Upper lobe of left lung (tissue), 6 donors: ENCODE data around the gene PRKG1. TPM values are rescaled to one million over a fixed set of nuclear protein-coding genes. Genes with fewer than 3 reads are reported as not detected.

Experiments
- ATAC-seq, 2 donors: fragments of 200-7000 bp; cut with Tn5 transposase; one replicate each; pipeline ENCODE4 v1.9.1; 2022; ENCODE audit warnings: mild to moderate bottlenecking in 2 of 2, moderate library complexity in 2 of 2; ENCODE audit not compliant: low FRiP score in 2 of 2
- DNase-seq, 2 donors: peaks; one replicate each; pipeline ENCODE4 v3.0.0-alpha.2; 2019 to 2020
- H3K27ac ChIP-seq, 4 donors: fragments of 200-600 bp; sonication (generic); one replicate each; pipeline ENCODE4 v1.5.1; 2016 to 2019
- H3K27me3 ChIP-seq, 4 donors: fragments of 200-600 bp; sonication (generic); one replicate each; pipeline ENCODE4 v1.5.1; 2017 to 2019
- H3K36me3 ChIP-seq, 4 donors: fragments of 200-600 bp; sonication (generic); one replicate each; pipeline ENCODE4 v1.5.1; 2016 to 2019
- H3K4me1 ChIP-seq, 4 donors: fragments of 200-600 bp; sonication (generic); one replicate each; pipeline ENCODE4 v1.5.1; 2018 to 2019
- H3K4me3 ChIP-seq, 4 donors: fragments of 200-600 bp; sonication (generic); one replicate each; pipeline ENCODE4 v1.5.1; 2017 to 2019; ENCODE audit warnings: mild to moderate bottlenecking in 2 of 4, moderate library complexity in 1 of 4
- H3K9me3 ChIP-seq, 4 donors: fragments of 200-600 bp; sonication (generic); one replicate each; pipeline ENCODE4 v1.5.1; 2018 to 2019
- EP300 ChIP-seq, 4 donors: sonication (generic); formaldehyde crosslinking; IDR thresholded peaks; one replicate each; pipeline ENCODE4 v1.5.1; 2017; ENCODE audit warnings: antibody characterized with exemption in 4 of 4, control low read depth in 2 of 4
- POLR2A ChIP-seq, 4 donors: fragments of 450-650 bp; IDR thresholded peaks; one replicate each; pipeline ENCODE4 v1.5.1; 2016 to 2017; ENCODE audit warnings: antibody characterized with exemption in 4 of 4, mild to moderate bottlenecking in 2 of 4
- POLR2AphosphoS5 ChIP-seq, 2 donors: sonication (generic); formaldehyde crosslinking; IDR thresholded peaks; one replicate each; pipeline ENCODE4 v1.5.1; 2017; ENCODE audit warnings: antibody characterized with exemption in 2 of 2
- WGBS, 2 donors: methylation state at CpG; one replicate each; pipeline ENCODE4 v1.1.5; 2017 to 2018; 5-methylcytosine and 5-hydroxymethylcytosine counted together
- total RNA-seq, 6 donors: library from RNA; depleted of rRNA in 4 of 6; stranded (reverse); fragments of >200 nt in 4 of 6; gene quantifications; one replicate each; pipeline versions ENCODE4 v1.1.0 to v1.2.1, GENCODE V29; 2016 to 2021
- TF ChIP-seq, protein P1 (sequence below), 6 experiments: fragments of 450-650 bp in 4 of 6; fragments of 200-600 bp in 2 of 6; sonication (generic) in 2 of 6; IDR thresholded peaks; one replicate each; pipeline ENCODE4 v1.5.1; 2016 to 2019; ENCODE audit warnings: antibody characterized with exemption in 6 of 6
- donor health status: DM: no; HTN: no; CAD: no; lungs with moderate emphysema.
- donor health status: DM: no; HTN: yes; CAD: no; lungs with severe emphysema.

The PRKG1 gene
- total RNA-seq, 6 donors from 2014 or later: 12.9 to 43.0 (median 25.0) TPM

DNA sequence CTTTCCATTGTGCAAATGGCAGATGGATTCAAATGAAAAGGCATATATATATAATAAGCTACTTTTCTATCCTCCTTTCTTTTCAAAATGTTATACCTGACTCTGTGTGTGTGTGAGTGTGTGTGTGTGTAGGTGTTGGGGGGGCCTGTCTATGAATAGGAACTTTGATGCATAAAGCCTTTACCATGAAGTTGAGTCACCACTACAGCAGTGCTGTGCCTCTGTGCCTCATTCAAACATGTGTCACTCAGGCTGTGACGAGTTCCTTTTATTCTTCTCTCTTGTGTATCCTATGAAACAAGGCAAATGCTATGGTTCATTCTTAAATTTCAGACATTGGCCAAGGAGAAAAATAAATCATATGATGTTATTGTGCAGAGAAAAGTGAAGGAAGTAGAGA, 1187.1 kb downstream of the PRKG1 start:
- WGBS, 2 donors: 74 to 81% methylated on average over 1 of the region's 1 CpG
- Histone ChIP-seq H3K36me3 (no peaks in the 10 kb centered on the region), H3K9me3 (no peaks in the 10 kb centered on the region), H3K27ac (no peak overlapping the region), H3K4me1 (peaks cover 0 to 8% (median 5%) of the 10 kb centered on the region in 4 donors), H3K27me3 (no peaks in the 10 kb centered on the region), H3K4me3 (no peak overlapping the region)
- no peak for DNase-seq
- no peak for TF ChIP-seq POLR2AphosphoS5 (IDR thresholded peaks at IDR 0.05)
- no peak for TF ChIP-seq EP300 (IDR thresholded peaks at IDR 0.05)
- TF ChIP-seq, protein P1, sequence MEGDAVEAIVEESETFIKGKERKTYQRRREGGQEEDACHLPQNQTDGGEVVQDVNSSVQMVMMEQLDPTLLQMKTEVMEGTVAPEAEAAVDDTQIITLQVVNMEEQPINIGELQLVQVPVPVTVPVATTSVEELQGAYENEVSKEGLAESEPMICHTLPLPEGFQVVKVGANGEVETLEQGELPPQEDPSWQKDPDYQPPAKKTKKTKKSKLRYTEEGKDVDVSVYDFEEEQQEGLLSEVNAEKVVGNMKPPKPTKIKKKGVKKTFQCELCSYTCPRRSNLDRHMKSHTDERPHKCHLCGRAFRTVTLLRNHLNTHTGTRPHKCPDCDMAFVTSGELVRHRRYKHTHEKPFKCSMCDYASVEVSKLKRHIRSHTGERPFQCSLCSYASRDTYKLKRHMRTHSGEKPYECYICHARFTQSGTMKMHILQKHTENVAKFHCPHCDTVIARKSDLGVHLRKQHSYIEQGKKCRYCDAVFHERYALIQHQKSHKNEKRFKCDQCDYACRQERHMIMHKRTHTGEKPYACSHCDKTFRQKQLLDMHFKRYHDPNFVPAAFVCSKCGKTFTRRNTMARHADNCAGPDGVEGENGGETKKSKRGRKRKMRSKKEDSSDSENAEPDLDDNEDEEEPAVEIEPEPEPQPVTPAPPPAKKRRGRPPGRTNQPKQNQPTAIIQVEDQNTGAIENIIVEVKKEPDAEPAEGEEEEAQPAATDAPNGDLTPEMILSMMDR (IDR thresholded peaks at IDR 0.05): no peak
- TF ChIP-seq POLR2A (IDR thresholded peaks at IDR 0.05): no peak
- ATAC-seq: no peak

- Histone ChIP-seq H3K27me3 (no peaks in the 10 kb centered on the region), H3K27ac (no peak overlapping the region), H3K4me3 (no peak overlapping the region), H3K4me1 (no peaks in the 10 kb centered on the region), H3K9me3 (no peaks in the 10 kb centered on the region), H3K36me3 (no peaks in the 10 kb centered on the region)
- ATAC-seq (no peak), DNase-seq (no peak)
- no peak for TF ChIP-seq POLR2AphosphoS5 (IDR thresholded peaks at IDR 0.05)
- TF ChIP-seq, protein P1 (IDR thresholded peaks at IDR 0.05): no peak
- TF ChIP-seq POLR2A (IDR thresholded peaks at IDR 0.05): no peak
- no peak for TF ChIP-seq EP300 (IDR thresholded peaks at IDR 0.05)
- WGBS, 2 donors: 79 to 83% methylated on average over 3 of the region's 3 CpGs
Measured at GRCh38 chr10:52265131-52265926, 1191.0 kb downstream of the PRKG1 start.

DNA sequence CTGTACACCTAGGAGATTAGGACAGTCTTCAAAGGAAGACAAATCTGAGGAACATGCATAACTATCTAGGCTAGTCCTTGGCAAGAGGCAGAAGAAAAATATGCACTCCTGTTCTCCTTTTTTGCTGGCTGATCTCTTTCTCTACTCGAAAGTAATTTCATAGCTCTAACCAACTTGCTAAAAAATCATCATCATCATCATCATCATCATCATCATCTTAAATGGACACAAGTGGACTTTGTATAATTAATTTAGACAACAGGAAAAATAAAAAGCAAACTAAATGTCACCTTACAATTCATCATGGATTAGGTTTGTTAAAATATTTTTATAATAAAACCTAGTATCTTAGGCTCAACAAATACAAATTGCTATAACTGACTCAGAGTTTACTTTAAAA, 1192.6 kb downstream of the PRKG1 start:
- TF ChIP-seq, protein P1 (IDR thresholded peaks at IDR 0.05): no peak
- TF ChIP-seq POLR2A (IDR thresholded peaks at IDR 0.05) (no peak), POLR2AphosphoS5 (IDR thresholded peaks at IDR 0.05) (no peak), EP300 (IDR thresholded peaks at IDR 0.05) (no peak)
- Histone ChIP-seq H3K27me3 (no peaks in the 10 kb centered on the region), H3K4me3 (no peak overlapping the region), H3K4me1 (no peaks in the 10 kb centered on the region), H3K27ac (no peak overlapping the region), H3K9me3 (no peaks in the 10 kb centered on the region), H3K36me3 (no peaks in the 10 kb centered on the region)
- DNase-seq (no peak), ATAC-seq (no peak)
- WGBS, 2 donors: 85 to 89% methylated on average over 1 of the region's 1 CpG

GRCh38 chr10:52268790-52269189, 1194.5 kb downstream of the PRKG1 start:
- Histone ChIP-seq H3K4me1 (no peaks in the 10 kb centered on the region), H3K9me3 (no peaks in the 10 kb centered on the region), H3K36me3 (no peaks in the 10 kb centered on the region), H3K4me3 (no peak overlapping the region), H3K27ac (no peak overlapping the region), H3K27me3 (no peaks in the 10 kb centered on the region)
- DNase-seq (no peak), ATAC-seq (no peak)
- 87 to 94% methylated on average over 2 of the region's 2 CpGs for WGBS, 2 donors
- no peak for TF ChIP-seq POLR2AphosphoS5 (IDR thresholded peaks at IDR 0.05)
- TF ChIP-seq, protein P1 (IDR thresholded peaks at IDR 0.05): no peak
- no peak for TF ChIP-seq EP300 (IDR thresholded peaks at IDR 0.05)
- TF ChIP-seq POLR2A (IDR thresholded peaks at IDR 0.05): no peak

DNA sequence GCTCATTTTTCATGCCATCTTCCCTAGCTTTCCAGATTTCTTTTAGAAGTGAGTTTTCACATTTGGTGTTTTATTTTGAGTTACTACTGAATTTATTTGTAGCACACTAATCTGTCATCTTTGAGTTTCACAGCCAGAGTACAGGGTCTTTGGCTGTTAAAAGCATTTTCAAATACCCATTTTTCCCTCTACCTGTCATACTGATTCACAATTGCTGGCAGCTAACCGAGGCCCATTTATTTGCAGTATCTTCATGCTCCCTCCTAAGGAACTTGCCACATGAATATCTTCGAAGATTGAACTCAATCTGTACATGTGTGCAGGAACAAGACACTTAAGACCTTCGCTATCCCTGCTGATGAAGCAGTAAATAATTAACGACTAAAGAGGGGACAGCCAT, 1194.9 kb downstream of the PRKG1 start:
- H3K27ac ChIP-seq: no peak overlapping the region
- no peak overlapping the region for H3K4me3 ChIP-seq
- H3K9me3 ChIP-seq: no peaks in the 10 kb centered on the region
- 68 to 71% methylated on average over 4 of the region's 4 CpGs for WGBS, 2 donors
- no peak for TF ChIP-seq POLR2AphosphoS5 (IDR thresholded peaks at IDR 0.05)
- no peak for TF ChIP-seq EP300 (IDR thresholded peaks at IDR 0.05)
- no peak for TF ChIP-seq POLR2A (IDR thresholded peaks at IDR 0.05)
- TF ChIP-seq, protein P1 (IDR thresholded peaks at IDR 0.05): no peak
- no peaks in the 10 kb centered on the region for H3K4me1 ChIP-seq
- H3K36me3 ChIP-seq: no peaks in the 10 kb centered on the region
- no peaks in the 10 kb centered on the region for H3K27me3 ChIP-seq
- DNase-seq (no peak), ATAC-seq (no peak)
